Endothelial cell of umbilical vein (primary cell): ENCODE results near the gene HEBP1.

Experiments
- EZH2 ChIP-seq: IDR thresholded peaks from 2 replicates; pipeline ENCODE4 v1.6.1; 2012; ENCODE audit warnings: borderline replicate concordance, low read depth, mild to moderate bottlenecking, moderate library complexity, low read length, inconsistent platforms; ENCODE audit not compliant: severe bottlenecking
- POLR2A ChIP-seq: IDR thresholded peaks from 2 replicates; pipeline ENCODE4 v1.6.1; 2012; ENCODE audit warnings: low read depth, mild to moderate bottlenecking, control low read depth, low read length
- POLR2AphosphoS5 ChIP-seq: IDR thresholded peaks from 2 replicates; pipeline ENCODE4 v1.6.1; 2012; ENCODE audit warnings: low read depth, mild to moderate bottlenecking, control low read depth, low read length, moderate library complexity; ENCODE audit not compliant: insufficient read depth
- TF ChIP-seq, protein P1 (sequence below): IDR thresholded peaks from 2 replicates; pipeline ENCODE4 v1.6.1; 2011; ENCODE audit not compliant: insufficient read depth, insufficient read length
- TF ChIP-seq, protein P2 (sequence below), 2 donors: IDR thresholded peaks; 1 replicate in 1 of 2; 2 replicates in 1 of 2; pipeline ENCODE4 v1.5.1; 2011; ENCODE audit warnings: low read length in 2 of 2, mild to moderate bottlenecking in 2 of 2, moderate library complexity in 2 of 2, control low read depth in 1 of 2, inconsistent platforms in 1 of 2, low read depth in 1 of 2; ENCODE audit not compliant: insufficient read depth in 1 of 2; ENCODE audit errors: extremely low read depth in 1 of 2

DNA sequence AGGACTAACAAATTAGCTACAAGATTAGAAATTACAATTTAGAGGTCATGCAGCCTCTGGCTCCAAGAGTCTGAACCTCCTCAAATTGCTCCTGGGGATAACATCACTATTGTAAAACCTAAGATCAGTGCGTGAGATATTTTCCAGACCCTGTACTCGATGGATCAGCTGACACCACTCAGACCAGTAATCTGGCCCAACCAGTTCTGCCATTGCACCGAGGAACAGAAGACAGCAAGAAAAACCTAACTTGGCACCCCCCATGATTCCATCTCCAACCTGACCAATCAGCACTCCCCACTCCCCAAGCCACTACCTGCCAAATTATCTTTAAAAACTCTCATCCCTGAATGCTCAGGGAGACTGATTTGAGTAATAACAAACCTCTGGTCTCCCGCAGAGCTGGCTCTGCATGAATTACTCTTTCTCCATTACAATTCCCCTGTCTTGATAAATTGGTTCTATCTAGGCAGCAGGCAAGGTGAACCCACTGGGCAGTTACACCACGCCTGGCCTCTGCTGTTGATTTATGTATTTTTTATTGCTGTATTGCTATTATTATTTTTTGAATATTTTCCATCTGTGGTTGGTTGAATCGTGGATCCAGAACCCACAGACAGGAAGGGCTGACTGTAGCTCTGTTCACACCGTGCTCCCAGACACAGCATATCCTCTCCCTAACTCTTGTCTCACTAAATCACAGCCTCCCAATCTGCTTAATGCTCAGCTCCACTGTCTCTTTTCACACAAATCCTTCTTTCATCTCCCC is 9.2 kb downstream of the HEBP1 start:
- TF ChIP-seq, protein P1, sequence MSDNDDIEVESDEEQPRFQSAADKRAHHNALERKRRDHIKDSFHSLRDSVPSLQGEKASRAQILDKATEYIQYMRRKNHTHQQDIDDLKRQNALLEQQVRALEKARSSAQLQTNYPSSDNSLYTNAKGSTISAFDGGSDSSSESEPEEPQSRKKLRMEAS: no peak
- TF ChIP-seq EZH2 (no peak), POLR2A (no peak), POLR2AphosphoS5 (no peak)
- TF ChIP-seq, protein P2, sequence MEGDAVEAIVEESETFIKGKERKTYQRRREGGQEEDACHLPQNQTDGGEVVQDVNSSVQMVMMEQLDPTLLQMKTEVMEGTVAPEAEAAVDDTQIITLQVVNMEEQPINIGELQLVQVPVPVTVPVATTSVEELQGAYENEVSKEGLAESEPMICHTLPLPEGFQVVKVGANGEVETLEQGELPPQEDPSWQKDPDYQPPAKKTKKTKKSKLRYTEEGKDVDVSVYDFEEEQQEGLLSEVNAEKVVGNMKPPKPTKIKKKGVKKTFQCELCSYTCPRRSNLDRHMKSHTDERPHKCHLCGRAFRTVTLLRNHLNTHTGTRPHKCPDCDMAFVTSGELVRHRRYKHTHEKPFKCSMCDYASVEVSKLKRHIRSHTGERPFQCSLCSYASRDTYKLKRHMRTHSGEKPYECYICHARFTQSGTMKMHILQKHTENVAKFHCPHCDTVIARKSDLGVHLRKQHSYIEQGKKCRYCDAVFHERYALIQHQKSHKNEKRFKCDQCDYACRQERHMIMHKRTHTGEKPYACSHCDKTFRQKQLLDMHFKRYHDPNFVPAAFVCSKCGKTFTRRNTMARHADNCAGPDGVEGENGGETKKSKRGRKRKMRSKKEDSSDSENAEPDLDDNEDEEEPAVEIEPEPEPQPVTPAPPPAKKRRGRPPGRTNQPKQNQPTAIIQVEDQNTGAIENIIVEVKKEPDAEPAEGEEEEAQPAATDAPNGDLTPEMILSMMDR (IDR thresholded peaks at IDR 0.05; ENCODE audit: extremely low read depth in 1 of 2, insufficient read depth in 1 of 2, low read depth in 1 of 2, low read length in 2 of 2): no peak
